HepG2 (cell line): ENCODE data around the gene RTN1. TPM values are rescaled to one million over a fixed set of nuclear protein-coding genes. Genes with fewer than 3 reads are reported as not detected.
A peak's percentile ranks its signal among the peaks of the same experiment; 100 is the strongest.

ENCODE experiments used
- ATAC-seq: fragments of 200-7000 bp; cut with Tn5 transposase; 3 replicates; pipeline ENCODE4 v1.9.1; 2020; ENCODE audit warnings: mild to moderate bottlenecking, moderate library complexity
- BruUV-seq: library from RNA; stranded (reverse); fragments of 400-500 nt; replicated peaks from 2 replicates; lab custom pipeline; 2021; lab: Mats Ljungman, UMichigan
- CTCF ChIA-PET: fragments of 300-600 bp; formaldehyde crosslinking; extraction: SDS; loops from one replicate; lab custom pipeline; 2021; ENCODE audit warnings: low total read pairs, inconsistent platforms, low intra/inter-chr PET ratio; lab: Yijun Ruan, JAX
- POLR2A ChIA-PET: fragments of 350-600 bp; sonication (Branson Sonifier 250); formaldehyde crosslinking; loops from one replicate; lab custom pipeline; 2020; ENCODE audit warnings: antibody characterized with exemption, inconsistent platforms; lab: Yijun Ruan, JAX
- DNase-seq: peaks from one replicate; pipeline ENCODE4 v3.0.0-alpha.2; 2015; ENCODE audit warnings: low spot score
- FAIRE-seq: peaks from 3 replicates; lab custom pipeline; 2011; peaks lifted over from hg19 to GRCh38; lab: Jason Lieb, UNC
- H2AFZ ChIP-seq: one replicate; pipeline ENCODE4 v1.6.1; 2011; ENCODE audit warnings: low read length, inconsistent platforms
- H3K27ac ChIP-seq: fragments of 300-600 bp; 3 replicates; pipeline ENCODE4 v1.8.0; 2011; ENCODE audit warnings: mixed run types, mild to moderate bottlenecking, mixed read lengths, low read length, inconsistent platforms; ENCODE audit not compliant: insufficient read depth; ENCODE audit errors: extremely low read length
- H3K27me3 ChIP-seq, 2 experiments: fragments of 200-600 bp in 1 of 2; 2 replicates in 1 of 2; 3 replicates in 1 of 2; pipeline versions ENCODE4 v1.6.0 to v1.8.0; 2011; ENCODE audit warnings: low read length in 2 of 2, mild to moderate bottlenecking in 2 of 2, moderate library complexity in 2 of 2, inconsistent platforms in 1 of 2; ENCODE audit not compliant: insufficient read depth in 2 of 2, control insufficient read depth in 1 of 2
- H3K36me3 ChIP-seq, 2 experiments: fragments of 200-600 bp in 1 of 2; replicated peaks in 1 of 2; 2 replicates in 1 of 2; 3 replicates in 1 of 2; pipeline versions ENCODE4 v1.5.1 to v1.8.0; 2011; ENCODE audit warnings: low read length in 2 of 2, inconsistent platforms in 1 of 2; ENCODE audit not compliant: insufficient read depth in 2 of 2, control insufficient read depth in 1 of 2
- H3K4me1 ChIP-seq: 2 replicates; pipeline ENCODE4 v1.5.1; 2012; ENCODE audit warnings: low read length, inconsistent platforms; ENCODE audit not compliant: insufficient read depth
- H3K4me2 ChIP-seq: 2 replicates; pipeline ENCODE4 v1.6.0; 2011; ENCODE audit warnings: low read depth, low read length, inconsistent platforms
- H3K4me3 ChIP-seq, 3 experiments: fragments of 200-600 bp in 1 of 3; sonication (generic), shearing (Covaris generic) in 1 of 3; replicated peaks in 1 of 3; 2 replicates each; pipeline ENCODE4 v1.5.1; 2011 to 2016; ENCODE audit warnings: low read length in 3 of 3, inconsistent platforms in 2 of 3, low read depth in 2 of 3, mild to moderate bottlenecking in 2 of 3, control low read depth in 1 of 3, mixed read lengths in 1 of 3; ENCODE audit not compliant: insufficient read depth in 1 of 3
- H3K79me2 ChIP-seq: one replicate; pipeline ENCODE4 v1.6.1; 2011; ENCODE audit warnings: low read length, inconsistent platforms; ENCODE audit not compliant: insufficient read depth
- H3K9ac ChIP-seq: 2 replicates; pipeline ENCODE4 v1.6.0; 2011; ENCODE audit warnings: mild to moderate bottlenecking, low read depth, low read length, inconsistent platforms; ENCODE audit not compliant: insufficient read depth
- H3K9me3 ChIP-seq: 2 replicates; pipeline ENCODE4 v1.5.1; 2012; ENCODE audit warnings: mild to moderate bottlenecking, low read length
- H4K20me1 ChIP-seq: 2 replicates; pipeline ENCODE4 v1.6.0; 2011; ENCODE audit warnings: inconsistent platforms, mild to moderate bottlenecking, low read length, moderate library complexity; ENCODE audit not compliant: insufficient read depth
- ATM ChIP-seq: fragments of 450-650 bp; IDR thresholded peaks from 2 replicates; pipeline ENCODE4 v1.7.1; 2017; ENCODE audit warnings: mild to moderate bottlenecking, borderline replicate concordance
- DMAP1 ChIP-seq: IDR thresholded peaks from 2 replicates; pipeline ENCODE4 v1.6.1; 2016
- DR1 ChIP-seq: sonication (generic); formaldehyde crosslinking; IDR thresholded peaks from 2 replicates; pipeline ENCODE4 v1.8.0; 2021; ENCODE audit warnings: mild to moderate bottlenecking, missing genetic modification reagents, inconsistent platforms
- FIP1L1 ChIP-seq: fragments of 200-400 bp; formaldehyde crosslinking; IDR thresholded peaks from 2 replicates; pipeline ENCODE4 v1.6.1; 2018; ENCODE audit warnings: low read depth, mild to moderate bottlenecking, low read length, moderate library complexity, borderline replicate concordance; ENCODE audit not compliant: insufficient read depth
- HIC2 ChIP-seq: sonication (generic); formaldehyde crosslinking; IDR thresholded peaks from 2 replicates; pipeline ENCODE4 v1.9.0; 2022; ENCODE audit warnings: low read depth, missing genetic modification reagents
- JUND ChIP-seq: sonication (generic); formaldehyde crosslinking; IDR thresholded peaks from 2 replicates; pipeline ENCODE4 v1.8.0; 2022; ENCODE audit warnings: mild to moderate bottlenecking, missing genetic modification reagents
- MIER2 ChIP-seq: IDR thresholded peaks from 2 replicates; pipeline ENCODE4 v1.6.1; 2016; ENCODE audit warnings: missing biosample characterization, missing genetic modification reagents
- MYC ChIP-seq: sonication (generic); formaldehyde crosslinking; IDR thresholded peaks from 2 replicates; pipeline ENCODE4 v1.9.0; 2021; ENCODE audit warnings: missing genetic modification reagents, borderline replicate concordance
- NFKBIZ ChIP-seq: IDR thresholded peaks from 2 replicates; pipeline ENCODE4 v1.6.1; 2018; ENCODE audit warnings: missing genetic modification reagents, missing compliant biosample characterization
- PRMT3 ChIP-seq: sonication (generic); formaldehyde crosslinking; IDR thresholded peaks from 2 replicates; pipeline ENCODE4 v1.8.1; 2022; ENCODE audit warnings: low read depth, mild to moderate bottlenecking, moderate library complexity, missing genetic modification reagents, borderline replicate concordance
- SMAD3 ChIP-seq: sonication (generic); formaldehyde crosslinking; IDR thresholded peaks from 2 replicates; pipeline ENCODE4 v1.4.0; 2020; ENCODE audit warnings: missing genetic modification reagents
- SMC3 ChIP-seq: IDR thresholded peaks from 2 replicates; pipeline ENCODE4 v1.6.1; 2011; ENCODE audit warnings: low read length, improper control_type of control experiment
- YEATS2 ChIP-seq: sonication (generic); formaldehyde crosslinking; IDR thresholded peaks from 2 replicates; pipeline ENCODE4 v1.4.0; 2020; ENCODE audit warnings: missing genetic modification reagents, borderline replicate concordance
- ZNF383 ChIP-seq: sonication (generic); formaldehyde crosslinking; IDR thresholded peaks from 2 replicates; pipeline ENCODE4 v1.4.0; 2020; ENCODE audit warnings: missing genetic modification reagents, mild to moderate bottlenecking, borderline replicate concordance
- ZNF567 ChIP-seq: sonication (generic); formaldehyde crosslinking; IDR thresholded peaks from 2 replicates; pipeline ENCODE4 v1.8.1; 2023; ENCODE audit warnings: mild to moderate bottlenecking, missing genetic modification reagents, borderline replicate concordance
- ZNF850 ChIP-seq: sonication (generic); formaldehyde crosslinking; conservative IDR thresholded peaks from 2 replicates; pipeline ENCODE4 v1.9.0; 2021; ENCODE audit warnings: mild to moderate bottlenecking, missing genetic modification reagents
- ZSCAN5A ChIP-seq: sonication (generic); formaldehyde crosslinking; IDR thresholded peaks from 2 replicates; pipeline ENCODE4 v1.8.0; 2022; ENCODE audit warnings: mild to moderate bottlenecking, missing genetic modification reagents, borderline replicate concordance
- WGBS: methylation state at CpG from one replicate; pipeline ENCODE4 v1.1.6; 2017; ENCODE audit warnings: low lambda C conversion rate; 5-methylcytosine and 5-hydroxymethylcytosine counted together
- in situ Hi-C: cut with HindIII; loops from 2 replicates; pipeline ENCODE4 v1.10.0; 2017; ENCODE audit warnings: low pct_unique_long_range_greater_than_20kb; ENCODE audit not compliant: extremely low pct_ligation_motif_present
- intact Hi-C: fragments of 100-400 bp; cut with micrococcal nuclease; formaldehyde crosslinking; loops from one replicate; pipeline ENCODE4 v1.10.0; 2022; ENCODE audit not compliant: unreplicated experiment
- polyA plus RNA-seq, 8 experiments: library from polyadenylated mRNA; depleted of rRNA in 3 of 8; stranded (reverse) in 7 of 8; unstranded in 1 of 8; fragments of >200 nt; fragmentation: Illumina TruSeq in 4 of 8; extraction: Trizol in 4 of 8; gene quantifications; 2 replicates each; pipeline versions ENCODE4 v1.2.1 to v1.2.3, GENCODE V29; 2011 to 2016; ENCODE audit warnings: low read depth in 4 of 8, missing spikeins in 1 of 8, mixed read lengths in 1 of 8; ENCODE audit not compliant: insufficient read depth in 1 of 8
- total RNA-seq, 5 experiments: library from RNA; depleted of rRNA; stranded (reverse); fragments of >200 nt; fragmentation: Illumina TruSeq; extraction: Trizol; gene quantifications; 2 replicates each; pipeline ENCODE4 v1.2.3, GENCODE V29; 2016; ENCODE audit warnings: low read depth in 1 of 5

RTN1 gene
- total and polyA plus RNA-seq, 2 of the 13 experiments (the other 11 are each of a cell fraction or from before 2014, with no cell fraction given) = 0.04 to 0.18 TPM

- Histone ChIP-seq H4K20me1 (no peaks in the 10 kb centered on the region), H3K36me3 (no peaks in the 10 kb centered on the region), H3K27ac (no peak overlapping the region)
- WGBS = 0% methylated on average over 1 of the region's 1 CpG
- peak; percentile 47 for FAIRE-seq
- in situ Hi-C loops = no loop called here
- TF ChIP-seq DMAP1 (CRISPR knock-in tag) = no peak
- no peak for TF ChIP-seq JUND (CRISPR knock-in tag)
- no peak for TF ChIP-seq ZNF850
- TF ChIP-seq SMAD3 (CRISPR knock-in tag) = no peak
- TF ChIP-seq NFKBIZ (CRISPR knock-in tag) = no peak
- no peak for TF ChIP-seq DR1
- no peak for TF ChIP-seq MIER2 (CRISPR knock-in tag)
- TF ChIP-seq ZSCAN5A (CRISPR knock-in tag) = no peak
- no peak for TF ChIP-seq ZNF383
- TF ChIP-seq ATM = no peak
- no peak for TF ChIP-seq HIC2 (CRISPR knock-in tag)
- TF ChIP-seq MYC (CRISPR knock-in tag) = no peak
- no peak for TF ChIP-seq PRMT3 (CRISPR knock-in tag)
- no peak for TF ChIP-seq SMC3
- TF ChIP-seq ZNF567 = no peak
- no peak for TF ChIP-seq YEATS2 (CRISPR knock-in tag)
- TF ChIP-seq FIP1L1 = no peak
- TF ChIP-seq, all 625 proteins: peak for 0
- H3K4me2 ChIP-seq = no peak overlapping the region
- no peaks in the 10 kb centered on the region for H3K79me2 ChIP-seq
- no peak overlapping the region for H3K4me3 ChIP-seq
- H3K9ac ChIP-seq = no peak overlapping the region
- intact Hi-C loops = no loop called here
- ATAC-seq (0 out of 3 replicates have a peak, but pooled peaks have one; percentile 51), DNase-seq (no peak)
- no peaks in the 10 kb centered on the region for H3K9me3 ChIP-seq
- no peak overlapping the region for H2AFZ ChIP-seq
- H3K4me1 ChIP-seq = no peaks in the 10 kb centered on the region
- POLR2A ChIA-PET = no interaction called here
- CTCF ChIA-PET = no interaction called here
- H3K27me3 ChIP-seq = no peaks in the 10 kb centered on the region
- BruUV-seq = no TSS peak
These were observed 12.4 kb upstream of the RTN1 start for GRCh38 chr14:59882957-59883356.
